WTC11 (cell line): ENCODE measurements around the gene ANKRD22. TPM values are rescaled to one million over a fixed set of nuclear protein-coding genes. Genes with fewer than 3 reads are reported as not detected.

ENCODE experiments used
- ATAC-seq: fragments of 200-7000 bp; cut with Tn5 transposase; 2 replicates; pipeline ENCODE4 v1.10.0; 2021; ENCODE audit warnings: mild to moderate bottlenecking, moderate library complexity
- CTCF ChIA-PET: fragments of 300-600 bp; sonication (Branson Sonifier 250); formaldehyde crosslinking; loops from one replicate; lab custom pipeline; 2021; ENCODE audit warnings: antibody characterized with exemption; lab: Charles Lee
- POLR2A ChIA-PET: fragments of 350-600 bp; sonication (Branson Sonifier 250); formaldehyde crosslinking; loops from one replicate; lab custom pipeline; 2021; ENCODE audit warnings: antibody characterized with exemption; lab: Charles Lee
- DNase-seq: peaks from one replicate; pipeline ENCODE4 v3.0.0; 2021; ENCODE audit warnings: low spot score
- H3K27ac Mint-ChIP-seq: 2 replicates; pipeline ENCODE4 v1.8.0; 2021; ENCODE audit warnings: mixed read lengths
- H3K27me3 Mint-ChIP-seq: 2 replicates; pipeline ENCODE4 v1.8.0; 2021; ENCODE audit warnings: low read depth, mild to moderate bottlenecking, moderate library complexity, mixed read lengths
- H3K36me3 Mint-ChIP-seq: 2 replicates; pipeline ENCODE4 v1.8.0; 2021; ENCODE audit warnings: mixed read lengths
- H3K4me1 Mint-ChIP-seq: 2 replicates; pipeline ENCODE4 v1.8.0; 2022; ENCODE audit warnings: mixed read lengths
- H3K4me3 Mint-ChIP-seq: 2 replicates; pipeline ENCODE4 v1.8.0; 2021; ENCODE audit warnings: mild to moderate bottlenecking, moderate library complexity, mixed read lengths
- H3K9me3 Mint-ChIP-seq: 2 replicates; pipeline ENCODE4 v1.8.0; 2021; ENCODE audit warnings: mixed read lengths
- HMGA2 ChIP-seq: fragments of 250-450 bp; sonication (Bioruptor Pico); IDR thresholded peaks from 2 replicates; pipeline ENCODE4 v1.4.0; 2021; ENCODE audit warnings: mild to moderate bottlenecking, moderate library complexity
- JUN ChIP-seq: sonication (generic); formaldehyde crosslinking; IDR thresholded peaks from 2 replicates; pipeline ENCODE4 v1.8.0; 2023; ENCODE audit warnings: mild to moderate bottlenecking, missing genetic modification reagents
- NFATC4 ChIP-seq: fragments of 250-450 bp; sonication (Bioruptor Pico); IDR thresholded peaks from 2 replicates; pipeline ENCODE4 v1.9.0; 2021; ENCODE audit warnings: mild to moderate bottlenecking
- NFE2L1 ChIP-seq: sonication (generic); formaldehyde crosslinking; IDR thresholded peaks from 2 replicates; pipeline ENCODE4 v1.8.1; 2023; ENCODE audit warnings: missing genetic modification reagents
- NFYB ChIP-seq: sonication (generic); formaldehyde crosslinking; conservative IDR thresholded peaks from 2 replicates; pipeline ENCODE4 v1.8.0; 2022; ENCODE audit warnings: low read depth, missing genetic modification reagents
- NR3C1 ChIP-seq: sonication (generic); formaldehyde crosslinking; conservative IDR thresholded peaks from 2 replicates; pipeline ENCODE4 v1.8.1; 2023; ENCODE audit warnings: low read depth, mild to moderate bottlenecking, missing genetic modification reagents
- RELA ChIP-seq: sonication (generic); formaldehyde crosslinking; IDR thresholded peaks from 2 replicates; pipeline ENCODE4 v1.8.1; 2022; ENCODE audit warnings: missing genetic modification reagents, mild to moderate bottlenecking, borderline replicate concordance
- ZNF138 ChIP-seq: sonication (generic); formaldehyde crosslinking; conservative IDR thresholded peaks from 2 replicates; pipeline ENCODE4 v1.8.1; 2022; ENCODE audit warnings: mild to moderate bottlenecking, moderate library complexity, missing genetic modification reagents
- ZNF416 ChIP-seq: fragments of 250-450 bp; sonication (Bioruptor Pico); IDR thresholded peaks from 2 replicates; pipeline ENCODE4 v1.9.0; 2021; ENCODE audit warnings: mild to moderate bottlenecking, inconsistent platforms
- total RNA-seq: library from RNA; stranded (reverse); gene quantifications from 3 replicates; pipeline ENCODE4 v1.2.3, GENCODE V29; 2021
- TF ChIP-seq, protein P1 (sequence below): sonication (generic); formaldehyde crosslinking; IDR thresholded peaks from 2 replicates; pipeline ENCODE4 v1.8.1; 2022; ENCODE audit warnings: mild to moderate bottlenecking, moderate library complexity, missing genetic modification reagents
- TF ChIP-seq, protein P2 (sequence below): sonication (generic); formaldehyde crosslinking; IDR thresholded peaks from 2 replicates; pipeline ENCODE4 v1.8.0; 2022; ENCODE audit warnings: mild to moderate bottlenecking, missing genetic modification reagents
- TF ChIP-seq, protein P3 (sequence below): sonication (generic); formaldehyde crosslinking; IDR thresholded peaks from 2 replicates; pipeline ENCODE4 v1.8.1; 2023; ENCODE audit warnings: mild to moderate bottlenecking, moderate library complexity, missing genetic modification reagents
- TF ChIP-seq, protein P4 (sequence below): sonication (generic); formaldehyde crosslinking; IDR thresholded peaks from 2 replicates; pipeline ENCODE4 v1.8.1; 2023; ENCODE audit warnings: mild to moderate bottlenecking, missing genetic modification reagents
- TF ChIP-seq, protein P5 (sequence below): fragments of 250-450 bp; sonication (Bioruptor Pico); IDR thresholded peaks from 2 replicates; pipeline ENCODE4 v1.9.0; 2021; ENCODE audit warnings: mild to moderate bottlenecking
- TF ChIP-seq, protein P6 (sequence below): fragments of 250-450 bp; sonication (Bioruptor Pico); IDR thresholded peaks from 2 replicates; pipeline ENCODE4 v1.9.0; 2021; ENCODE audit warnings: mild to moderate bottlenecking, borderline replicate concordance

Gene ANKRD22
- total RNA-seq, 1 experiment from 2014 or later = not detected

DNA sequence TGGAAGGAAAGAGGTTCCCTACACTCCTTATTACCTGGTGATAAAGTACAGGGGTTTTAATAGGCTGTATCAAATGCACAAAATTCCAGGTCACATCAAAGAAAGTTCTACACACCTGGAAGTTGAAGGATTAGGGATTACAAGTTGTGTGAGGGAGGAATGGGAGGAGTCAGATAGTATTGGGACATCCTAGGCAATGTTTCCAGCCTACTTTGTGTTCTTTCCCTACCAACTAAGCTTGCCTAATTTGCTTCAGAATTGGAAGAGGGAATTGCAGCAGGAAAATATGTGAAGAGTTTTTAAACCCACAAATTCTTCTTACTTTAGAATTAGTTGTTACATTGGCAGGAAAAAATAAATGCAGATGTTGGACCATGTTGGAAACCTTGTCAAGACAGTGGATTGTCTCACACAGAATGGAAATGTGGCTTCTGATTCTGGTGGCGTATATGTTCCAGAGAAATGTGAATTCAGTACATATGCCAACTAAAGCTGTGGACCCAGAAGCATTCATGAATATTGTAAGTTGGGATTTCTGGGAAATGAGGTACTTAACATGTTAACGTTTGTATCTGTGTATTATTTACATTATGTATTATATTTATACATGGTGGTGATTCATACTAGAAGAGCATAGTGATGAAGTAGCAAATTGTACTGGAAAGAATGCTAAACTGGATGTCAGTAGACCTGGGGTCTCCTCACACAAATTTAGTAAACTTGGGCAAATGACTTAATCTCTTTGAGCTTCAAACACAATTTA is 48.9 kb downstream of the ANKRD22 start, which contains the start of gene LIPM:
Gene LIPM (plus strand): TSS at position 208 of the 763 bp plus-strand sequence. CDS start 167 bp downstream, at position 375.
- POLR2A ChIA-PET = no interaction called here
- TF ChIP-seq ZNF138 (CRISPR knock-in tag) (no peak), NFE2L1 (CRISPR knock-in tag) (no peak), NFYB (no peak), JUN (CRISPR knock-in tag) (no peak), NFATC4 (CRISPR knock-in tag) (no peak), NR3C1 (CRISPR knock-in tag) (no peak), HMGA2 (CRISPR knock-in tag) (no peak), RELA (CRISPR knock-in tag) (no peak), ZNF416 (CRISPR knock-in tag) (no peak)
- TF ChIP-seq, protein P1, sequence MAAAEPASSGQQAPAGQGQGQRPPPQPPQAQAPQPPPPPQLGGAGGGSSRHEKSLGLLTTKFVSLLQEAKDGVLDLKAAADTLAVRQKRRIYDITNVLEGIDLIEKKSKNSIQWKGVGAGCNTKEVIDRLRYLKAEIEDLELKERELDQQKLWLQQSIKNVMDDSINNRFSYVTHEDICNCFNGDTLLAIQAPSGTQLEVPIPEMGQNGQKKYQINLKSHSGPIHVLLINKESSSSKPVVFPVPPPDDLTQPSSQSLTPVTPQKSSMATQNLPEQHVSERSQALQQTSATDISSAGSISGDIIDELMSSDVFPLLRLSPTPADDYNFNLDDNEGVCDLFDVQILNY (CRISPR knock-in tag) = no peak
- TF ChIP-seq, protein P2, sequence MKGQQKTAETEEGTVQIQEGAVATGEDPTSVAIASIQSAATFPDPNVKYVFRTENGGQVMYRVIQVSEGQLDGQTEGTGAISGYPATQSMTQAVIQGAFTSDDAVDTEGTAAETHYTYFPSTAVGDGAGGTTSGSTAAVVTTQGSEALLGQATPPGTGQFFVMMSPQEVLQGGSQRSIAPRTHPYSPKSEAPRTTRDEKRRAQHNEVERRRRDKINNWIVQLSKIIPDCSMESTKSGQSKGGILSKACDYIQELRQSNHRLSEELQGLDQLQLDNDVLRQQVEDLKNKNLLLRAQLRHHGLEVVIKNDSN (CRISPR knock-in tag) = no peak
- TF ChIP-seq, protein P3, sequence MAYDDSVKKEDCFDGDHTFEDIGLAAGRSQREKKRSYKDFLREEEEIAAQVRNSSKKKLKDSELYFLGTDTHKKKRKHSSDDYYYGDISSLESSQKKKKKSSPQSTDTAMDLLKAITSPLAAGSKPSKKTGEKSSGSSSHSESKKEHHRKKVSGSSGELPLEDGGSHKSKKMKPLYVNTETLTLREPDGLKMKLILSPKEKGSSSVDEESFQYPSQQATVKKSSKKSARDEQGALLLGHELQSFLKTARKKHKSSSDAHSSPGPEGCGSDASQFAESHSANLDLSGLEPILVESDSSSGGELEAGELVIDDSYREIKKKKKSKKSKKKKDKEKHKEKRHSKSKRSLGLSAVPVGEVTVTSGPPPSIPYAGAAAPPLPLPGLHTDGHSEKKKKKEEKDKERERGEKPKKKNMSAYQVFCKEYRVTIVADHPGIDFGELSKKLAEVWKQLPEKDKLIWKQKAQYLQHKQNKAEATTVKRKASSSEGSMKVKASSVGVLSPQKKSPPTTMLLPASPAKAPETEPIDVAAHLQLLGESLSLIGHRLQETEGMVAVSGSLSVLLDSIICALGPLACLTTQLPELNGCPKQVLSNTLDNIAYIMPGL = no peak
- TF ChIP-seq, protein P4, sequence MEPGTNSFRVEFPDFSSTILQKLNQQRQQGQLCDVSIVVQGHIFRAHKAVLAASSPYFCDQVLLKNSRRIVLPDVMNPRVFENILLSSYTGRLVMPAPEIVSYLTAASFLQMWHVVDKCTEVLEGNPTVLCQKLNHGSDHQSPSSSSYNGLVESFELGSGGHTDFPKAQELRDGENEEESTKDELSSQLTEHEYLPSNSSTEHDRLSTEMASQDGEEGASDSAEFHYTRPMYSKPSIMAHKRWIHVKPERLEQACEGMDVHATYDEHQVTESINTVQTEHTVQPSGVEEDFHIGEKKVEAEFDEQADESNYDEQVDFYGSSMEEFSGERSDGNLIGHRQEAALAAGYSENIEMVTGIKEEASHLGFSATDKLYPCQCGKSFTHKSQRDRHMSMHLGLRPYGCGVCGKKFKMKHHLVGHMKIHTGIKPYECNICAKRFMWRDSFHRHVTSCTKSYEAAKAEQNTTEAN (CRISPR knock-in tag) = no peak
- TF ChIP-seq, protein P5, sequence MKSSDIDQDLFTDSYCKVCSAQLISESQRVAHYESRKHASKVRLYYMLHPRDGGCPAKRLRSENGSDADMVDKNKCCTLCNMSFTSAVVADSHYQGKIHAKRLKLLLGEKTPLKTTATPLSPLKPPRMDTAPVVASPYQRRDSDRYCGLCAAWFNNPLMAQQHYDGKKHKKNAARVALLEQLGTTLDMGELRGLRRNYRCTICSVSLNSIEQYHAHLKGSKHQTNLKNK (CRISPR knock-in tag) = no peak
- TF ChIP-seq, protein P6, sequence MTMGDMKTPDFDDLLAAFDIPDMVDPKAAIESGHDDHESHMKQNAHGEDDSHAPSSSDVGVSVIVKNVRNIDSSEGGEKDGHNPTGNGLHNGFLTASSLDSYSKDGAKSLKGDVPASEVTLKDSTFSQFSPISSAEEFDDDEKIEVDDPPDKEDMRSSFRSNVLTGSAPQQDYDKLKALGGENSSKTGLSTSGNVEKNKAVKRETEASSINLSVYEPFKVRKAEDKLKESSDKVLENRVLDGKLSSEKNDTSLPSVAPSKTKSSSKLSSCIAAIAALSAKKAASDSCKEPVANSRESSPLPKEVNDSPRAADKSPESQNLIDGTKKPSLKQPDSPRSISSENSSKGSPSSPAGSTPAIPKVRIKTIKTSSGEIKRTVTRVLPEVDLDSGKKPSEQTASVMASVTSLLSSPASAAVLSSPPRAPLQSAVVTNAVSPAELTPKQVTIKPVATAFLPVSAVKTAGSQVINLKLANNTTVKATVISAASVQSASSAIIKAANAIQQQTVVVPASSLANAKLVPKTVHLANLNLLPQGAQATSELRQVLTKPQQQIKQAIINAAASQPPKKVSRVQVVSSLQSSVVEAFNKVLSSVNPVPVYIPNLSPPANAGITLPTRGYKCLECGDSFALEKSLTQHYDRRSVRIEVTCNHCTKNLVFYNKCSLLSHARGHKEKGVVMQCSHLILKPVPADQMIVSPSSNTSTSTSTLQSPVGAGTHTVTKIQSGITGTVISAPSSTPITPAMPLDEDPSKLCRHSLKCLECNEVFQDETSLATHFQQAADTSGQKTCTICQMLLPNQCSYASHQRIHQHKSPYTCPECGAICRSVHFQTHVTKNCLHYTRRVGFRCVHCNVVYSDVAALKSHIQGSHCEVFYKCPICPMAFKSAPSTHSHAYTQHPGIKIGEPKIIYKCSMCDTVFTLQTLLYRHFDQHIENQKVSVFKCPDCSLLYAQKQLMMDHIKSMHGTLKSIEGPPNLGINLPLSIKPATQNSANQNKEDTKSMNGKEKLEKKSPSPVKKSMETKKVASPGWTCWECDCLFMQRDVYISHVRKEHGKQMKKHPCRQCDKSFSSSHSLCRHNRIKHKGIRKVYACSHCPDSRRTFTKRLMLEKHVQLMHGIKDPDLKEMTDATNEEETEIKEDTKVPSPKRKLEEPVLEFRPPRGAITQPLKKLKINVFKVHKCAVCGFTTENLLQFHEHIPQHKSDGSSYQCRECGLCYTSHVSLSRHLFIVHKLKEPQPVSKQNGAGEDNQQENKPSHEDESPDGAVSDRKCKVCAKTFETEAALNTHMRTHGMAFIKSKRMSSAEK = no peak
- TF ChIP-seq, all 79 proteins: peak for 0
- Mint-ChIP-seq H3K27ac (no peak within 1 kb of the TSS), H3K4me1 (peaks cover 10% of the 10 kb centered on the region), H3K9me3 (no peaks in the 10 kb centered on the region), H3K36me3 (no peaks in the 10 kb centered on the region), H3K27me3 (peaks cover 22% of the 10 kb centered on the region), H3K4me3 (no peak within 1 kb of the TSS)
- no peak for ATAC-seq
- CTCF ChIA-PET = no interaction called here
- DNase-seq = no peak
